ENCODE measurements around the gene EEFSEC. TPM values are rescaled to one million over a fixed set of nuclear protein-coding genes. Genes with fewer than 3 reads are reported as not detected.

EEFSEC gene
- total and polyA plus RNA-seq, 2 experiments from 2014 or later: 4.9 to 18.7 TPM

DNA sequence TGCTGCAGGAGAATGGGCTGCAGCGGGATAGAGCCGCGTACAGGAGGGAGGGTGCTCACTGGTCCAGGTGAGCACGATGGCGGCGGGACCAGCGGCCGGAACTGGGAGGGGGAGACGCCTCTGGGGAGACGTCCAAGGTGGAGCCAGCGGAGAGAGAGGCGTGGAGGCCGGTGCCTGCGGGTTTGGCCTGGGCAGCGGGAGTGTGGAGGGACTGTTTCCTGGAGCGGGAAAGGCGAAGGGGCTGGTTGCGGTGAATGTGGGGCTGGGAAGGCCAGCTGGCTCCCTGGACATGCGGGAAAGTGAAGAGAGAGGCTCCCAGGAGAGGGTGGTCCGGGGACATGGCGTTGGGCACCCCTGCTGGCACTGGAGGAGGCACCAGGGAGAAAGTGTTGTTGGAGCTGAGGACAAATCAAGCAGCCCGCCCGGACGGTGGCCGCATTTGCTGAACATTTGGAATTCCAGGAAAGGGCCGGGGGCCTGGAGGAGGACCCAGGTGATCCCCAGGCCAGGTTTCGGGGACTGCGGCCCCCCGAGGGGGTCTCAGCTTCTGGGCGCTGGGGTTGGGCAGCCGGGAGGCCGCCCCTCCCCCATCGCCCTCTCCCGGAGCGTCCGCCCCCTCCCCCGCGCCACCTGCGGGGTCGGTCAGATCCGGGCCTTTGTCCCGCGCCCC, 279.2 kb downstream of the EEFSEC start:
- 23 to 28% methylated on average over 26 to 27 of the region's 43 CpGs for WGBS, 2 experiments (ENCODE audit: low coverage in 1 of 2, low lambda C conversion rate in 2 of 2, missing lambda C conversion rate in 2 of 2)

DNA sequence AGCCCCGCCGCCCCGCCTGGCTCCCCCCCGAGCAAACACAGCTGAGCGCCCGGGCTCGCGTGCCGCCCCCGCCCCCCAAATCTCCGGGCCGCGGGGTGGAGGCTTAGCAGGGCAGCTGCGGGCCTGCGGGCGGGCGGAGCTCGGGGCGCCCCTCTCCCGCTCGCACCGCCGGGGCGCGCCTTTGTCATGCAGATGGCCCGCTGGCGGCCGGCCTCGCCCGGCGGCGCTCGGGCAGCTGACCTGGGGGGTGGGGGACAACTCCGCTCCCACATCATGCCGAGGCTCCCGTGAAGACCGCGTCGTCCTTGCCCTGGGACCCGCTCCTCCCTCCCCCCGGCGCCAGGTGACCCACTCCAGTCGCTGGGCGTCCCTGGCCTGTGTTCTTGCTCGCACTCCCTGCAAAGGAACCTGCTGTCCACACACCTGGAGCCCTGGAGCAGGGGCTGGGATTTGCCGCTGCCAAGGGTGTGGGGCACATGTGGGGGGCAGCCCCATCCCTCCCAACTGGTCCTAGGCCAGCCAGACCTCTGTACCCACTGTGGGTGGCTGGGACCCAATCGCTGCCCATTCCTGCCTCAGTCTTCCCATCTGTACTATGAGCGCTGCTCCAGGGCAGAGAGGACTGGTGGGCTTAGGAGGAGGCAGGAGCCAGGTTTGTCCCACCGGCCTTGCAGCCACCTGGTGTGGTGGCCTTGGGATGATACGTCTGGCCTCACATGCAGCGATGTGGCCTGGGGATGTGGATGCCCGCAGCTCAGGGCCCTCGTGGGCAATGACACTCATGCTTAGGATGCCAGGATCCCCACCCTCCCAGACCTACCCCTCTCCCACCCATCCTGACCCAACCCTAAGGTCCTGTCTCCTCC, 279.9 kb downstream of the EEFSEC start:
- in situ Hi-C loops (cut with MboI): no loop called here

More for the DNA sequence above, 279.2 kb downstream of the EEFSEC start:
- no peaks in the 10 kb centered on the region for H3K4me1 ChIP-seq (ENCODE audit: insufficient read depth)
- no peak overlapping the region for H2AFZ ChIP-seq
- TF ChIP-seq EZH2phosphoT487 (IDR thresholded peaks at IDR 0.05; ENCODE audit: insufficient read depth, low read depth) (no peak), EZH2 (IDR thresholded peaks at IDR 0.05; ENCODE audit: insufficient read depth, poor library complexity, severe bottlenecking) (peak; percentile 66)
- peak overlapping the region; percentile 37 for H3K4me2 ChIP-seq (ENCODE audit: unreplicated experiment)
- no peaks in the 10 kb centered on the region for H3K79me2 ChIP-seq (ENCODE audit: insufficient read depth)
- H3K9me2 ChIP-seq (ENCODE audit: insufficient read depth): no peaks in the 10 kb centered on the region
- H3K27me3 ChIP-seq (replicated peaks; ENCODE audit: insufficient read depth): peaks cover 22% of the 10 kb centered on the region
- H4K20me1 ChIP-seq (ENCODE audit: insufficient read depth): no peaks in the 10 kb centered on the region
- no peak overlapping the region for H3K9ac ChIP-seq
- no peaks in the 10 kb centered on the region for H3F3A ChIP-seq (ENCODE audit: insufficient read depth)
- H3K9me3 ChIP-seq (ENCODE audit: low read depth): no peaks in the 10 kb centered on the region
- in situ Hi-C loops (cut with MboI): no loop called here
- H3K27ac ChIP-seq: no peak overlapping the region
- H3K36me3 ChIP-seq (ENCODE audit: low read depth): no peaks in the 10 kb centered on the region
- no peak for DNase-seq
- H3K4me3 ChIP-seq: peak overlapping the region; percentile 35; the same call in 1 of the 2 replicates

DNA sequence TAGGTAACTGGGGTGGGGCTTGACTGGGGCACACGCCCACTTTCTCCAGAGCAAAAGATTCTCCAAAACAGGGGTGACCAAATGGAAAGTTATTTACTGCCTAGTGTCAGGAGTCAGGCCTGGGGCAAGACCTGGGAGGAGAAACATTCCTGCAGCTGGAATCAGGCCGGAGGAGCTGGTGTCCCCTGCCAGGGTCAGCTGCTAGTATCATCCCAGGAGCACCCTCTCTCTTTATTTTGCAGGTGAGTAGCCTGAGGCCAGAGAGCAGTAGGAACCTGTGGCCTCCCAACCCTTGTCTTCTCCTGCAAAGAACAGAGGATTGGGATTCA, 280.5 kb downstream of the EEFSEC start:
- Histone ChIP-seq H3K4me2 (ENCODE audit: unreplicated experiment) (no peak overlapping the region), H3K79me2 (ENCODE audit: insufficient read depth) (no peaks in the 10 kb centered on the region), H3K27ac (no peak overlapping the region), H3K9me3 (ENCODE audit: low read depth) (no peaks in the 10 kb centered on the region), H3K9me2 (ENCODE audit: insufficient read depth) (no peaks in the 10 kb centered on the region), H3K27me3 (replicated peaks; ENCODE audit: insufficient read depth) (peaks cover 22% of the 10 kb centered on the region), H3K4me1 (ENCODE audit: insufficient read depth) (no peaks in the 10 kb centered on the region), H4K20me1 (ENCODE audit: insufficient read depth) (no peaks in the 10 kb centered on the region), H3F3A (ENCODE audit: insufficient read depth) (no peaks in the 10 kb centered on the region), H2AFZ (no peak overlapping the region), H3K36me3 (ENCODE audit: low read depth) (no peaks in the 10 kb centered on the region), H3K4me3 (no peak overlapping the region), H3K9ac (no peak overlapping the region)
- peak; percentile 39 for DNase-seq
- WGBS, 2 experiments (ENCODE audit: low coverage in 1 of 2, low lambda C conversion rate in 2 of 2, missing lambda C conversion rate in 2 of 2): 45 to 54% methylated on average over 2 of the region's 2 CpGs
- in situ Hi-C loops (cut with MboI): no loop called here
- TF ChIP-seq EZH2 (IDR thresholded peaks at IDR 0.05; ENCODE audit: insufficient read depth, poor library complexity, severe bottlenecking) (no peak), EZH2phosphoT487 (IDR thresholded peaks at IDR 0.05; ENCODE audit: insufficient read depth, low read depth) (no peak)

More for the DNA sequence above, 279.9 kb downstream of the EEFSEC start:
- Histone ChIP-seq H2AFZ (no peak overlapping the region), H3K9ac (no peak overlapping the region), H3K27ac (no peak overlapping the region), H3K79me2 (ENCODE audit: insufficient read depth) (no peaks in the 10 kb centered on the region), H3K4me2 (ENCODE audit: unreplicated experiment) (peak overlapping the region; percentile 37), H4K20me1 (ENCODE audit: insufficient read depth) (no peaks in the 10 kb centered on the region), H3F3A (ENCODE audit: insufficient read depth) (no peaks in the 10 kb centered on the region), H3K4me3 (peak overlapping the region; percentile 35; the same call in 1 of the 2 replicates), H3K9me2 (ENCODE audit: insufficient read depth) (no peaks in the 10 kb centered on the region), H3K36me3 (ENCODE audit: low read depth) (no peaks in the 10 kb centered on the region), H3K9me3 (ENCODE audit: low read depth) (no peaks in the 10 kb centered on the region), H3K27me3 (replicated peaks; ENCODE audit: insufficient read depth) (peaks cover 22% of the 10 kb centered on the region), H3K4me1 (ENCODE audit: insufficient read depth) (no peaks in the 10 kb centered on the region)
- no peak for TF ChIP-seq EZH2phosphoT487 (IDR thresholded peaks at IDR 0.05; ENCODE audit: insufficient read depth, low read depth)
- no peak for TF ChIP-seq EZH2 (IDR thresholded peaks at IDR 0.05; ENCODE audit: insufficient read depth, poor library complexity, severe bottlenecking)
- peak; percentile 42 for DNase-seq
- WGBS, 2 experiments (ENCODE audit: low coverage in 1 of 2, low lambda C conversion rate in 2 of 2, missing lambda C conversion rate in 2 of 2): 21 to 25% methylated on average over 23 to 39 of the region's 53 CpGs

DNA sequence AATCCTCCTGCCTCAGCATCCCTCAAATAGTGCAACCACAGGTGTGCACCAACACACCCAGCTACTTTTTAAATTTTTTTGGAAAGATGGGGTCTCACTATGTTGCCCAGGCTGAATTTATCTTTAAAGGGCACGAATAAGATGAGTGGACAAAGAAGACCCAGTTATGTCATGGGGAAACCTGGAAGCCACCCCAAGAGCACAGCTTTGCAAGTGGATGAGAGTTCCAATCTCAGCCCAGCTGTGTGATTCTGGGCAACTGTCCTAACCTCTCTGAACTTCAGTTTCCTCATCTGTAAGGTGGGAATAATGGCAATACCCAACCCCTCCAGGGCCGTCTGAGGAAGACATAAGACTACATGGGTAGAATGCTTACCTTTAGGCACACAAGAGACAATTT, 281.2 kb downstream of the EEFSEC start:
- Histone ChIP-seq H3K4me3 (no peak overlapping the region), H4K20me1 (ENCODE audit: insufficient read depth) (no peaks in the 10 kb centered on the region), H3K4me2 (ENCODE audit: unreplicated experiment) (no peak overlapping the region), H3K79me2 (ENCODE audit: insufficient read depth) (no peaks in the 10 kb centered on the region), H3F3A (ENCODE audit: insufficient read depth) (no peaks in the 10 kb centered on the region), H3K4me1 (ENCODE audit: insufficient read depth) (no peaks in the 10 kb centered on the region), H3K9me2 (ENCODE audit: insufficient read depth) (no peaks in the 10 kb centered on the region), H3K27me3 (replicated peaks; ENCODE audit: insufficient read depth) (peaks cover 22% of the 10 kb centered on the region), H3K36me3 (ENCODE audit: low read depth) (no peaks in the 10 kb centered on the region), H3K9ac (no peak overlapping the region), H3K27ac (no peak overlapping the region), H2AFZ (no peak overlapping the region), H3K9me3 (ENCODE audit: low read depth) (no peaks in the 10 kb centered on the region)
- WGBS, 2 experiments (ENCODE audit: low coverage in 1 of 2, low lambda C conversion rate in 2 of 2, missing lambda C conversion rate in 2 of 2): 76 to 93% methylated on average over 2 of the region's 2 CpGs
- in situ Hi-C loops (cut with MboI): no loop called here
- DNase-seq: no peak
- TF ChIP-seq EZH2 (IDR thresholded peaks at IDR 0.05; ENCODE audit: insufficient read depth, poor library complexity, severe bottlenecking): no peak
- TF ChIP-seq EZH2phosphoT487 (IDR thresholded peaks at IDR 0.05; ENCODE audit: insufficient read depth, low read depth): no peak

Data from GM23248 (cell line).